SU-DHL-6 (cell line): Measurements from ENCODE around the gene GPR180.

Experiments used
- CTCF ChIP-seq: fragments of 200-600 bp; sonication (generic); IDR thresholded peaks from one replicate; pipeline ENCODE4 v1.5.1; 2017; ENCODE audit warnings: antibody characterized with exemption, mild to moderate bottlenecking, low read length, moderate library complexity; ENCODE audit not compliant: insufficient read depth, poor library complexity, severe bottlenecking
- EZH2phosphoT487 ChIP-seq: fragments of 200-600 bp; sonication (generic), shearing (Covaris generic); conservative IDR thresholded peaks from 2 replicates; pipeline ENCODE4 v1.6.1; 2018; ENCODE audit warnings: mild to moderate bottlenecking, antibody characterized with exemption, low read length, moderate library complexity, mixed read lengths

- TF ChIP-seq CTCF, result no peak
- TF ChIP-seq EZH2phosphoT487, result no peak
Observed at GRCh38 chr13:94556041-94556440, 45.6 kb upstream of the GPR180 start.
